ENCODE results near the gene SLC17A9. TPM values are rescaled to one million over a fixed set of nuclear protein-coding genes. Genes with fewer than 3 reads are reported as not detected.
A peak's percentile ranks its signal among the peaks of the same experiment; 100 is the strongest.

Gene SLC17A9
- total RNA-seq, 1 donor, result 2.0 TPM

- peaks cover 15% of the 10 kb centered on the region for H3K4me1 ChIP-seq (ENCODE audit: insufficient read depth, low read length)
- no peaks in the 10 kb centered on the region for H3K9me3 ChIP-seq (ENCODE audit: low read depth, low read length)
- no peak overlapping the region for H3K4me3 ChIP-seq (ENCODE audit: low read length)
- H3K27me3 ChIP-seq (ENCODE audit: insufficient read depth, low read length), result no peaks in the 10 kb centered on the region
Observed at GRCh38 chr20:62943396-62943795, 9.1 kb upstream of the SLC17A9 start.

GRCh38 chr20:62944184-62944583 is 8.3 kb upstream of the SLC17A9 start:
- Histone ChIP-seq H3K4me3 (ENCODE audit: low read length) (no peak overlapping the region), H3K9me3 (ENCODE audit: low read depth, low read length) (no peaks in the 10 kb centered on the region), H3K27me3 (ENCODE audit: insufficient read depth, low read length) (no peaks in the 10 kb centered on the region), H3K4me1 (ENCODE audit: insufficient read depth, low read length) (peaks cover 8% of the 10 kb centered on the region)

- H3K27me3 ChIP-seq (ENCODE audit: insufficient read depth, low read length), result no peaks in the 10 kb centered on the region
- peaks cover 2% of the 10 kb centered on the region for H3K4me1 ChIP-seq (ENCODE audit: insufficient read depth, low read length)
- no peaks in the 10 kb centered on the region for H3K9me3 ChIP-seq (ENCODE audit: low read depth, low read length)
- no peak overlapping the region for H3K4me3 ChIP-seq (ENCODE audit: low read length)
Observed at GRCh38 chr20:62944746-62945145, 7.8 kb upstream of the SLC17A9 start.

- no peaks in the 10 kb centered on the region for H3K9me3 ChIP-seq (ENCODE audit: low read depth, low read length)
- H3K4me1 ChIP-seq (ENCODE audit: insufficient read depth, low read length), result no peaks in the 10 kb centered on the region
- H3K27me3 ChIP-seq (ENCODE audit: insufficient read depth, low read length), result no peaks in the 10 kb centered on the region
- H3K4me3 ChIP-seq (ENCODE audit: low read length), result no peak overlapping the region
Observed at GRCh38 chr20:62945771-62946339, 6.7 kb upstream of the SLC17A9 start.

GRCh38 chr20:62946918-62947317 is 5.6 kb upstream of the SLC17A9 start:
- Histone ChIP-seq H3K4me3 (ENCODE audit: low read length) (no peak overlapping the region), H3K9me3 (ENCODE audit: low read depth, low read length) (no peaks in the 10 kb centered on the region), H3K4me1 (ENCODE audit: insufficient read depth, low read length) (peaks cover 7% of the 10 kb centered on the region), H3K27me3 (ENCODE audit: insufficient read depth, low read length) (no peaks in the 10 kb centered on the region)

GRCh38 chr20:62947532-62948300 is 4.8 kb upstream of the SLC17A9 start:
- no peaks in the 10 kb centered on the region for H3K27me3 ChIP-seq (ENCODE audit: insufficient read depth, low read length)
- no peak overlapping the region for H3K4me3 ChIP-seq (ENCODE audit: low read length)
- peaks cover 13% of the 10 kb centered on the region for H3K4me1 ChIP-seq (ENCODE audit: insufficient read depth, low read length)
- no peaks in the 10 kb centered on the region for H3K9me3 ChIP-seq (ENCODE audit: low read depth, low read length)

GRCh38 chr20:62949153-62949821 is 3.2 kb upstream of the SLC17A9 start:
- Histone ChIP-seq H3K9me3 (ENCODE audit: low read depth, low read length) (no peaks in the 10 kb centered on the region), H3K4me1 (ENCODE audit: insufficient read depth, low read length) (peaks cover 28% of the 10 kb centered on the region), H3K27me3 (ENCODE audit: insufficient read depth, low read length) (no peaks in the 10 kb centered on the region), H3K4me3 (ENCODE audit: low read length) (no peak overlapping the region)

- H3K4me1 ChIP-seq (ENCODE audit: insufficient read depth, low read length), result peaks cover 35% of the 10 kb centered on the region
Observed at GRCh38 chr20:62949962-62950361, 2.5 kb upstream of the SLC17A9 start.

GRCh38 chr20:62950741-62951140 is 1.8 kb upstream of the SLC17A9 start:
- Histone ChIP-seq H3K4me3 (ENCODE audit: low read length) (no peak overlapping the region), H3K27me3 (ENCODE audit: insufficient read depth, low read length) (no peaks in the 10 kb centered on the region), H3K9me3 (ENCODE audit: low read depth, low read length) (no peaks in the 10 kb centered on the region), H3K4me1 (ENCODE audit: insufficient read depth, low read length) (peaks cover 37% of the 10 kb centered on the region)

More at GRCh38 chr20:62949962-62950361, 2.5 kb upstream of the SLC17A9 start:
- Histone ChIP-seq H3K4me3 (ENCODE audit: low read length) (no peak overlapping the region), H3K27me3 (ENCODE audit: insufficient read depth, low read length) (no peaks in the 10 kb centered on the region), H3K9me3 (ENCODE audit: low read depth, low read length) (no peaks in the 10 kb centered on the region)

- Histone ChIP-seq H3K27me3 (ENCODE audit: insufficient read depth, low read length) (no peaks in the 10 kb centered on the region), H3K9me3 (ENCODE audit: low read depth, low read length) (no peaks in the 10 kb centered on the region), H3K4me1 (ENCODE audit: insufficient read depth, low read length) (peaks cover 37% of the 10 kb centered on the region), H3K4me3 (ENCODE audit: low read length) (no peak overlapping the region)
Observed at GRCh38 chr20:62951143-62951895, 1.2 kb upstream of the SLC17A9 start.

GRCh38 chr20:62951896-62952372 is 575 bp upstream of the SLC17A9 start:
- Histone ChIP-seq H3K9me3 (ENCODE audit: low read depth, low read length) (no peaks in the 10 kb centered on the region), H3K27me3 (ENCODE audit: insufficient read depth, low read length) (no peaks in the 10 kb centered on the region), H3K4me1 (ENCODE audit: insufficient read depth, low read length) (peaks cover 37% of the 10 kb centered on the region), H3K4me3 (ENCODE audit: low read length) (peak overlapping the region; percentile 17)

GRCh38 chr20:62952968-62953838 is 694 bp downstream of the SLC17A9 start:
- H3K4me1 ChIP-seq (ENCODE audit: insufficient read depth, low read length), result peaks cover 37% of the 10 kb centered on the region
- no peaks in the 10 kb centered on the region for H3K9me3 ChIP-seq (ENCODE audit: low read depth, low read length)
- peak overlapping the region; percentile 19 for H3K4me3 ChIP-seq (ENCODE audit: low read length)
- no peaks in the 10 kb centered on the region for H3K27me3 ChIP-seq (ENCODE audit: insufficient read depth, low read length)

GRCh38 chr20:62953839-62954703 is 1.6 kb downstream of the SLC17A9 start:
- H3K9me3 ChIP-seq (ENCODE audit: low read depth, low read length), result no peaks in the 10 kb centered on the region
- H3K27me3 ChIP-seq (ENCODE audit: insufficient read depth, low read length), result no peaks in the 10 kb centered on the region
- H3K4me3 ChIP-seq (ENCODE audit: low read length), result peak overlapping the region; percentile 19
- peaks cover 38% of the 10 kb centered on the region for H3K4me1 ChIP-seq (ENCODE audit: insufficient read depth, low read length)
